HG03432 (cell line): ENCODE measurements around the gene SNCB.

Experiments used
- ATAC-seq: cut with Tn5 transposase; IDR thresholded peaks from one replicate; pipeline ENCODE4 v1.9.1; 2021; ENCODE audit warnings: mild to moderate bottlenecking, moderate library complexity; ENCODE audit not compliant: unreplicated experiment

The SNCB gene

GRCh38 chr5:176578391-176578808 lies 51.9 kb downstream of the SNCB start:
- ATAC-seq: no peak

DNA sequence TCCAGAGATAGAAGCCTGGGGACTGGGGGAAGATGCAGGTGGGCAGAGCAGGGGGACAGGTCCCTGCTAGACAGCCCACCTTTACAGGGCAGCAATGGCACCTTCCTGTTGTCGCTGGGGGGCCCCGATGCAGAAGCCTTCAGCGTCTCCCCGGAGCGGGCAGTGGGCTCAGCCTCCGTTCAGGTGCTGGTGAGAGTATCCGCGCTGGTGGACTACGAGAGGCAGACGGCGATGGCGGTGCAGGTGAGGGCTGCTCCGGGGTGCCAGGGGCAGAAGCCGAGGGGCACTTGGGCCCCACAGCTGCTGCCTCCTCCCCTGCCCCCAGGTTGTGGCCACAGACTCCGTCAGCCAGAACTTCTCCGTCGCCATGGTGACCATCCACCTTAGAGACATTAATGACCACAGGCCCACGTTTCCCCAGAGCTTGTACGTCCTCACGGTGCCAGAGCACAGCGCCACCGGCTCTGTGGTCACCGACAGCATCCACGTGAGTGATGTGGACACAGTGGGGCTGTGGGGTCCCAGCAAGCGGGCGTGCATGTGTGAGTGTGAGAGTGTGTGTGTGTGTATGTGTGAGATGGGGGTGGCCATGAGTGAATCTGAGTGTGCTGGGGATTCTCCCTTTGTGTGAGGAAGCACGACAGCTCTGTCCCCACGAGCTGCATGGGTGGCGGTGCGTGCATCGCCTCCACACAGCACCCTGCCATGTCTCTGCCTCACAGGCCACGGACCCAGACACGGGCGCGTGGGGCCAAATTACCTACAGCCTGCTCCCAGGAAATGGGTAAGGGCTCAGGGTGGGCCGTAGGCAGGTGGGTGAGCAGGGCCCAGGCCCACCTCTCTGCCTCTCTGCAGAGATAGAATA lies 52.8 kb downstream of the SNCB start:
- ATAC-seq: no peak

GRCh38 chr5:176575488-176576422 lies 54.6 kb downstream of the SNCB start:
- ATAC-seq: no peak

GRCh38 chr5:176575066-176575465 lies 55.3 kb downstream of the SNCB start:
- ATAC-seq: no peak

DNA sequence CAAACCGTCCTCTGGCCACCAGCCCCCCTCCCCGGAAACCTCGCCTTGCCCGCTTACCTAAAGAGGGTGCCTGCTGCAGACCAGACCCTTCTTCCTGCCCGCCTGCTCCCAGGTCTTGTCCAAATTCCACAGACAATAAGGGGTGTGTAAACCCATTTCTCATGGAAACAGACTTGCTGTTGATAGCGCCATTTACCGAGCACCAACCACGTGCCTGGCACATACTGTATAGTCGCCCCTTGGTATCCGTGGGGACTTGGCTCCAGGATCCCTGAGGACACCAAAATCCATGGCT lies 56.1 kb downstream of the SNCB start:
- no peak for ATAC-seq

DNA sequence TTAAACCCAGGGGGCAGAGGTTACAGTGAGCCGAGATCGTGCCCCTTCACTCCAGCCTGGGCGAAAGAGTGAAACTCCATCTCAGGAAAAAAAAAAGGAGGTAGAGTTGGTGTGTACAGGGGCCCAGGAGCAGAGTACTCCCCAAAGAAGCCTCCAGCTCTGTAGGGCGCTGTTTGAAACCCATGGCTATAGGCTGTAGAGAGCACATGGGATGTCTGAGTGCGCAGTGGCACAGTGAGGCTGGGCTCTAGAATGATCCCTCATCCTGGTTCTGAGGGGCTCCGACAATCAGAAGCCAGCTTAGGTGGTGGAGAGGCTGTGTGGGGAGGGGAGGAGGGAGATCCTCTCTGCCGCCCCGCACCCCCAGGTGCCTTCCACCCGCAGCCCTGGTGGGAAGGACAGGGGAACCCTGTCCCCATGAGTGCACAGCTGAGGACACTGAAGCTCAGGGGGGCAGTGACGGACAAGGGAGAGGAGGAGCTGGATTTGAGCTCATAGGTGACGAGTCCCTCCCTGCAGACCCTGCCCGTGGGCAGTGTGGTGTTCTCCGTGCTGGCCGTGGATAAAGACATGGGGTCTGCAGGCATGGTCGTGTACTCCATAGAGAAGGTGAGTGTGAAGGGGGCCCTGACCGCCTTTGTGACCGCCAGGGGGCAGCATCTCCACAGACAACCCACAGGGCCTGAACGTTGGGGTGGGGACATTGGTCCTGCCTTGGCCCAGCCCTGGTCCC lies 56.6 kb downstream of the SNCB start:
- peak; percentile 67 for ATAC-seq
